Measurements from ENCODE around the gene DIAPH2. TPM values are rescaled to one million over a fixed set of nuclear protein-coding genes. Genes with fewer than 3 reads are reported as not detected.

Gene DIAPH2
- total RNA-seq, 1 experiment from 2014 or later, result 15.9 TPM

GRCh38 chrX:97132664-97133415 lies 448.2 kb downstream of the DIAPH2 start (continued):
- TF ChIP-seq ZMAT4 (CRISPR knock-in tag; IDR thresholded peaks at IDR 0.05), result no peak

- no peaks in the 10 kb centered on the region for H3K27me3 Mint-ChIP-seq (ENCODE audit: low read depth)
- ATAC-seq, result no peak
- ChIA-PET CTCF (no interaction called here), POLR2A (no interaction called here)
- H3K4me1 Mint-ChIP-seq, result peaks cover 8% of the 10 kb centered on the region
- H3K9me3 Mint-ChIP-seq, result no peaks in the 10 kb centered on the region
- no peaks in the 10 kb centered on the region for H3K36me3 Mint-ChIP-seq
- TF ChIP-seq USF2 (CRISPR knock-in tag; IDR thresholded peaks at IDR 0.05) (no peak), CREB1 (CRISPR knock-in tag; IDR thresholded peaks at IDR 0.05) (no peak), ZSCAN18 (CRISPR knock-in tag; IDR thresholded peaks at IDR 0.05) (no peak), ZNF281 (CRISPR knock-in tag; IDR thresholded peaks at IDR 0.05) (no peak), AFF4 (CRISPR knock-in tag; IDR thresholded peaks at IDR 0.05; ENCODE audit: borderline replicate concordance) (no peak), NFE2L1 (CRISPR knock-in tag; IDR thresholded peaks at IDR 0.05) (no peak), NFATC4 (CRISPR knock-in tag; IDR thresholded peaks at IDR 0.05) (no peak), NR3C1 (CRISPR knock-in tag; conservative IDR thresholded peaks at IDR 0.05; ENCODE audit: low read depth) (no peak), ARID4B (CRISPR knock-in tag; IDR thresholded peaks at IDR 0.05; ENCODE audit: borderline replicate concordance) (no peak), PRRX2 (CRISPR knock-in tag; IDR thresholded peaks at IDR 0.05) (no peak), IRF1 (CRISPR knock-in tag; IDR thresholded peaks at IDR 0.05) (no peak), ESRRA (CRISPR knock-in tag; IDR thresholded peaks at IDR 0.05; ENCODE audit: borderline replicate concordance) (no peak), E2F5 (CRISPR knock-in tag; IDR thresholded peaks at IDR 0.05) (no peak)
- peak overlapping the region; percentile 80; the same call in 1 of the 2 replicates for H3K27ac Mint-ChIP-seq
- no peak overlapping the region for H3K4me3 Mint-ChIP-seq
- DNase-seq (ENCODE audit: low spot score), result no peak
These were observed 461.3 kb downstream of the DIAPH2 start for GRCh38 chrX:97145934-97146333.
